B cell (primary cell): Measurements from ENCODE around the gene FRMD4A. TPM values are rescaled to one million over a fixed set of nuclear protein-coding genes. Genes with fewer than 3 reads are reported as not detected.

Experiments
- ATAC-seq: fragments of 200-7000 bp; cut with Tn5 transposase; one replicate; pipeline ENCODE4 v1.10.0; 2021; ENCODE audit warnings: low read depth, mild to moderate bottlenecking, moderate number of reproducible peaks, moderate library complexity
- CTCF ChIA-PET: fragments of 350-600 bp; sonication (Branson Sonifier 250); formaldehyde crosslinking; loops from one replicate; lab custom pipeline; 2021; ENCODE audit warnings: antibody characterized with exemption, inconsistent platforms; lab: Charles Lee
- POLR2A ChIA-PET: fragments of 350-600 bp; sonication (Branson Sonifier 250); formaldehyde crosslinking; loops from one replicate; lab custom pipeline; 2021; ENCODE audit warnings: antibody characterized with exemption; lab: Charles Lee
- DNase-seq: peaks from one replicate; pipeline ENCODE4 v3.0.0; 2013
- H2AFZ ChIP-seq: 2 replicates; pipeline ENCODE4 v1.6.1; 2012; ENCODE audit warnings: mild to moderate bottlenecking, low read depth, low read length; ENCODE audit not compliant: insufficient read depth, poor library complexity, severe bottlenecking
- H3K27ac ChIP-seq, 2 donors: 1 replicate in 1 of 2; 2 replicates in 1 of 2; pipeline ENCODE4 v1.5.1; 2012 to 2013; ENCODE audit warnings: low read length in 2 of 2, mild to moderate bottlenecking in 2 of 2, moderate library complexity in 1 of 2
- H3K27me3 ChIP-seq, 4 experiments: fragments of 200-600 bp in 1 of 4; sonication (generic) in 1 of 4; replicated peaks in 1 of 4; 1 replicate in 2 of 4; 2 replicates in 2 of 4; pipeline versions ENCODE4 v1.6.1 to v1.7.0; 2013 to 2016; ENCODE audit warnings: low read length in 3 of 4, mild to moderate bottlenecking in 2 of 4, mixed read lengths in 1 of 4, moderate library complexity in 1 of 4; ENCODE audit not compliant: insufficient read depth in 4 of 4, control insufficient read depth in 3 of 4; ENCODE audit errors: control extremely low read depth in 1 of 4
- H3K36me3 ChIP-seq, 2 experiments: replicated peaks in 1 of 2; 1 replicate in 1 of 2; 2 replicates in 1 of 2; pipeline versions ENCODE4 v1.6.1 to v1.7.1; 2013; ENCODE audit warnings: low read length in 1 of 2; ENCODE audit not compliant: insufficient read depth in 2 of 2, control insufficient read depth in 1 of 2; ENCODE audit errors: control extremely low read depth in 1 of 2, extremely low read depth in 1 of 2
- H3K4me1 ChIP-seq, 2 donors: fragments of 200-600 bp in 1 of 2; sonication (generic) in 1 of 2; 1 replicate in 1 of 2; 2 replicates in 1 of 2; pipeline versions ENCODE4 v1.5.1 to v1.6.1; 2013 to 2017; ENCODE audit warnings: low read length in 2 of 2; ENCODE audit not compliant: control insufficient read depth in 2 of 2, insufficient read depth in 2 of 2
- H3K4me2 ChIP-seq: replicated peaks from 2 replicates; pipeline ENCODE3; 2012; ENCODE audit warnings: mild to moderate bottlenecking, low read depth, low read length; ENCODE audit not compliant: poor library complexity, severe bottlenecking
- H3K4me3 ChIP-seq, 5 experiments: fragments of 200-600 bp in 1 of 5; sonication (generic) in 1 of 5; 1 replicate in 3 of 5; 2 replicates in 2 of 5; pipeline versions ENCODE4 v1.5.1 to v1.7.0; 2011 to 2016; ENCODE audit warnings: low read length in 4 of 5, mild to moderate bottlenecking in 4 of 5, low read depth in 2 of 5, control low read depth in 1 of 5, moderate library complexity in 1 of 5; ENCODE audit not compliant: insufficient read depth in 1 of 5; ENCODE audit errors: control extremely low read depth in 1 of 5, extremely low read depth in 1 of 5
- H3K79me2 ChIP-seq: fragments of 200-600 bp; sonication (generic); one replicate; pipeline ENCODE4 v1.6.0; 2016; ENCODE audit warnings: low read length; ENCODE audit not compliant: control insufficient read depth, insufficient read depth
- H3K9ac ChIP-seq: fragments of 200-600 bp; sonication (generic); 2 replicates; pipeline ENCODE4 v1.6.1; 2017; ENCODE audit warnings: mild to moderate bottlenecking, low read length, moderate library complexity
- H3K9me3 ChIP-seq, 3 donors: one replicate each; pipeline versions ENCODE4 v1.6.1 to v1.7.1; 2013; ENCODE audit warnings: low read length in 2 of 3; ENCODE audit not compliant: control insufficient read depth in 2 of 3, insufficient read depth in 1 of 3; ENCODE audit errors: control extremely low read depth in 1 of 3
- H4K20me1 ChIP-seq: 2 replicates; pipeline ENCODE4 v1.6.0; 2012; ENCODE audit warnings: mild to moderate bottlenecking, low read length; ENCODE audit not compliant: insufficient read depth, control insufficient read depth, poor library complexity, severe bottlenecking
- H3K27ac Mint-ChIP-seq: one replicate; pipeline ENCODE4 v1.8.0; 2021; ENCODE audit warnings: mixed read lengths
- H3K27me3 Mint-ChIP-seq: one replicate; pipeline ENCODE4 v1.8.0; 2021; ENCODE audit warnings: mixed read lengths
- H3K4me1 Mint-ChIP-seq: one replicate; pipeline ENCODE4 v1.8.0; 2021; ENCODE audit warnings: mixed read lengths
- H3K4me3 Mint-ChIP-seq: one replicate; pipeline ENCODE4 v1.8.0; 2021; ENCODE audit warnings: mixed read lengths
- H3K9me3 Mint-ChIP-seq: one replicate; pipeline ENCODE4 v1.8.0; 2022; ENCODE audit warnings: mixed read lengths; ENCODE audit not compliant: insufficient read depth
- CTCF ChIP-seq: fragments of 200-600 bp; IDR thresholded peaks from one replicate; pipeline ENCODE4 v1.8.0; 2022; ENCODE audit warnings: antibody characterized with exemption, mild to moderate bottlenecking
- EZH2 ChIP-seq: IDR thresholded peaks from 2 replicates; pipeline ENCODE4 v1.6.1; 2012; ENCODE audit warnings: borderline replicate concordance, low read depth, mild to moderate bottlenecking, moderate library complexity, low read length; ENCODE audit not compliant: insufficient read depth, poor library complexity, severe bottlenecking
- WGBS: methylation state at CpG from one replicate; pipeline ENCODE4 v1.1.5; 2013; ENCODE audit warnings: missing lambda C conversion rate; ENCODE audit not compliant: insufficient coverage; 5-methylcytosine and 5-hydroxymethylcytosine counted together
- intact Hi-C: fragments of 100-400 bp; cut with micrococcal nuclease; formaldehyde crosslinking; loops from one replicate; pipeline ENCODE4 v1.10.0; 2022
- polyA plus RNA-seq: library from polyadenylated mRNA; depleted of rRNA; stranded (reverse); fragments of >200 nt; gene quantifications from 2 replicates; pipeline ENCODE4 v1.2.3, GENCODE V29; 2012
- total RNA-seq, 2 donors: library from RNA; stranded (reverse); fragments of 120-200 nt in 1 of 2; gene quantifications; 1 replicate in 1 of 2; 2 replicates in 1 of 2; pipeline versions ENCODE4 v1.2.3 to v1.2.4, GENCODE V29; 2013 to 2022

The FRMD4A gene
- total and polyA plus RNA-seq, 2 donors (not counting 1 experiment from before 2014, with no cell fraction given), result 0.76 to 3.4 TPM

GRCh38 chr10:13670311-13670710 lies 660.4 kb downstream of the FRMD4A start:
- Histone ChIP-seq H2AFZ (no peak overlapping the region), H3K9me3 (no peaks in the 10 kb centered on the region), H3K36me3 (no peaks in the 10 kb centered on the region), H3K27ac (no peak overlapping the region), H3K9ac (no peak overlapping the region), H3K27me3 (no peaks in the 10 kb centered on the region), H3K4me2 (no peak overlapping the region), H3K4me3 (no peak overlapping the region), H3K79me2 (no peaks in the 10 kb centered on the region), H3K4me1 (no peaks in the 10 kb centered on the region), H4K20me1 (no peaks in the 10 kb centered on the region)
- ChIA-PET POLR2A (no interaction called here), CTCF (no interaction called here)
- no peaks in the 10 kb centered on the region for H3K4me1 Mint-ChIP-seq
- H3K27ac Mint-ChIP-seq, result no peak overlapping the region
- no peaks in the 10 kb centered on the region for H3K9me3 Mint-ChIP-seq
- no peak overlapping the region for H3K4me3 Mint-ChIP-seq
- intact Hi-C loops, result no loop called here
- ATAC-seq (no peak), DNase-seq (no peak)
- no peak for TF ChIP-seq EZH2
- no peak for TF ChIP-seq CTCF
- peaks cover 3% of the 10 kb centered on the region for H3K27me3 Mint-ChIP-seq
- WGBS, result 98% methylated on average over 6 of the region's 10 CpGs

GRCh38 chr10:13669901-13670300 lies 660.8 kb downstream of the FRMD4A start:
- peaks cover 3% of the 10 kb centered on the region for H3K27me3 Mint-ChIP-seq
- Histone ChIP-seq H2AFZ (no peak overlapping the region), H3K4me3 (no peak overlapping the region), H3K4me2 (no peak overlapping the region), H3K27me3 (no peaks in the 10 kb centered on the region), H3K36me3 (no peaks in the 10 kb centered on the region), H3K27ac (no peak overlapping the region), H3K79me2 (no peaks in the 10 kb centered on the region), H3K9me3 (no peaks in the 10 kb centered on the region), H3K4me1 (no peaks in the 10 kb centered on the region), H3K9ac (no peak overlapping the region), H4K20me1 (no peaks in the 10 kb centered on the region)
- WGBS, result 94% methylated on average over 12 of the region's 12 CpGs
- H3K4me1 Mint-ChIP-seq, result no peaks in the 10 kb centered on the region
- TF ChIP-seq EZH2, result no peak
- TF ChIP-seq CTCF, result no peak
- intact Hi-C loops, result no loop called here
- no peak overlapping the region for H3K4me3 Mint-ChIP-seq
- H3K27ac Mint-ChIP-seq, result no peak overlapping the region
- H3K9me3 Mint-ChIP-seq, result no peaks in the 10 kb centered on the region
- CTCF ChIA-PET, result no interaction called here
- ATAC-seq (no peak), DNase-seq (no peak)
- POLR2A ChIA-PET, result no interaction called here
